Raji (cell line): Measurements from ENCODE around the gene IFIT5.

Source experiments
- POLR2A ChIP-seq: IDR thresholded peaks from 2 replicates; pipeline ENCODE4 v1.6.1; 2011; ENCODE audit warnings: low read depth, low read length, control low read depth; ENCODE audit not compliant: insufficient read depth

The IFIT5 gene

GRCh38 chr10:89390476-89391225 is 23.7 kb upstream of the IFIT5 start:
- TF ChIP-seq POLR2A: no peak

GRCh38 chr10:89391907-89392756 is 22.2 kb upstream of the IFIT5 start, which contains the start of gene IFIT1:
TSS of gene IFIT1 (plus strand) at chr10:89392623. CDS start at chr10:89392713, 90 bp downstream.
- no peak for TF ChIP-seq POLR2A

GRCh38 chr10:89392974-89393373 is 21.4 kb upstream of the IFIT5 start:
- no peak for TF ChIP-seq POLR2A

- no peak for TF ChIP-seq POLR2A
Measured at GRCh38 chr10:89393898-89394297, 20.5 kb upstream of the IFIT5 start.

GRCh38 chr10:89395141-89395540 is 19.2 kb upstream of the IFIT5 start:
- TF ChIP-seq POLR2A: no peak

GRCh38 chr10:89398003-89398749 is 16.2 kb upstream of the IFIT5 start:
- no peak for TF ChIP-seq POLR2A

- no peak for TF ChIP-seq POLR2A
Measured at GRCh38 chr10:89399956-89400355, 14.4 kb upstream of the IFIT5 start.

- TF ChIP-seq POLR2A: no peak
Measured at GRCh38 chr10:89403043-89403442, 11.3 kb upstream of the IFIT5 start.

GRCh38 chr10:89404104-89405047 is 10.0 kb upstream of the IFIT5 start:
- no peak for TF ChIP-seq POLR2A

- no peak for TF ChIP-seq POLR2A
Measured at GRCh38 chr10:89413398-89413912, 913 bp upstream of the IFIT5 start.

- no peak for TF ChIP-seq POLR2A
Measured at GRCh38 chr10:89414879-89415821, 782 bp downstream of the IFIT5 start.

- no peak for TF ChIP-seq POLR2A
Measured at GRCh38 chr10:89416465-89416864, 2.1 kb downstream of the IFIT5 start.

- no peak for TF ChIP-seq POLR2A
Measured at GRCh38 chr10:89419548-89419947, 5.2 kb downstream of the IFIT5 start.
